ENCODE results near the gene SH3RF3.

SH3RF3 gene

GRCh38 chr2:109332880-109333279 lies 203.9 kb downstream of the SH3RF3 start:
- no peak for TF ChIP-seq CTCF (IDR thresholded peaks at IDR 0.05; ENCODE audit: poor library complexity, severe bottlenecking)

GRCh38 chr2:109333414-109334210 lies 204.6 kb downstream of the SH3RF3 start:
- no peaks in the 10 kb centered on the region for H3K36me3 ChIP-seq (ENCODE audit: low read depth)
- no peak for ATAC-seq (ENCODE audit: low read depth)
- H3K4me3 ChIP-seq (ENCODE audit: severe bottlenecking), result no peak overlapping the region
- H3K4me1 ChIP-seq (ENCODE audit: insufficient read depth, poor library complexity, severe bottlenecking), result peaks cover 39% of the 10 kb centered on the region
- no peak for DNase-seq (ENCODE audit: low spot score)
- no peaks in the 10 kb centered on the region for H3K9me3 ChIP-seq (ENCODE audit: severe bottlenecking)
- H3K27ac ChIP-seq (ENCODE audit: poor library complexity, severe bottlenecking), result peak overlapping the region; percentile 90
- no peaks in the 10 kb centered on the region for H3K27me3 ChIP-seq (ENCODE audit: insufficient read depth, poor library complexity, severe bottlenecking)
- TF ChIP-seq CTCF (IDR thresholded peaks at IDR 0.05; ENCODE audit: poor library complexity, severe bottlenecking), result peak; percentile 7

More at GRCh38 chr2:109332880-109333279, 203.9 kb downstream of the SH3RF3 start:
- Histone ChIP-seq H3K9me3 (ENCODE audit: severe bottlenecking) (no peaks in the 10 kb centered on the region), H3K4me1 (ENCODE audit: insufficient read depth, poor library complexity, severe bottlenecking) (peaks cover 39% of the 10 kb centered on the region), H3K27me3 (ENCODE audit: insufficient read depth, poor library complexity, severe bottlenecking) (no peaks in the 10 kb centered on the region), H3K4me3 (ENCODE audit: severe bottlenecking) (no peak overlapping the region), H3K36me3 (ENCODE audit: low read depth) (no peaks in the 10 kb centered on the region), H3K27ac (ENCODE audit: poor library complexity, severe bottlenecking) (peak overlapping the region; percentile 90)
- ATAC-seq (ENCODE audit: low read depth) (no peak), DNase-seq (ENCODE audit: low spot score) (no peak)

- DNase-seq (ENCODE audit: low spot score), result no peak
- no peaks in the 10 kb centered on the region for H3K9me3 ChIP-seq (ENCODE audit: severe bottlenecking)
- H3K4me3 ChIP-seq (ENCODE audit: severe bottlenecking), result no peak overlapping the region
- peaks cover 40% of the 10 kb centered on the region for H3K4me1 ChIP-seq (ENCODE audit: insufficient read depth, poor library complexity, severe bottlenecking)
- H3K27me3 ChIP-seq (ENCODE audit: insufficient read depth, poor library complexity, severe bottlenecking), result no peaks in the 10 kb centered on the region
- H3K36me3 ChIP-seq (ENCODE audit: low read depth), result no peaks in the 10 kb centered on the region
- no peak for ATAC-seq (ENCODE audit: low read depth)
- peak overlapping the region; percentile 90 for H3K27ac ChIP-seq (ENCODE audit: poor library complexity, severe bottlenecking)
- no peak for TF ChIP-seq CTCF (IDR thresholded peaks at IDR 0.05; ENCODE audit: poor library complexity, severe bottlenecking)
Measured at GRCh38 chr2:109335631-109336176, 206.7 kb downstream of the SH3RF3 start.

- no peak for ATAC-seq (ENCODE audit: low read depth)
- Histone ChIP-seq H3K27ac (ENCODE audit: poor library complexity, severe bottlenecking) (peak overlapping the region; percentile 90), H3K4me1 (ENCODE audit: insufficient read depth, poor library complexity, severe bottlenecking) (peaks cover 46% of the 10 kb centered on the region), H3K36me3 (ENCODE audit: low read depth) (no peaks in the 10 kb centered on the region), H3K4me3 (ENCODE audit: severe bottlenecking) (no peak overlapping the region), H3K27me3 (ENCODE audit: insufficient read depth, poor library complexity, severe bottlenecking) (no peaks in the 10 kb centered on the region), H3K9me3 (ENCODE audit: severe bottlenecking) (no peaks in the 10 kb centered on the region)
- TF ChIP-seq CTCF (IDR thresholded peaks at IDR 0.05; ENCODE audit: poor library complexity, severe bottlenecking), result no peak
- no peak for DNase-seq (ENCODE audit: low spot score)
Measured at GRCh38 chr2:109336296-109336695, 207.3 kb downstream of the SH3RF3 start.

GRCh38 chr2:109337221-109337620 lies 208.2 kb downstream of the SH3RF3 start:
- peaks cover 45% of the 10 kb centered on the region for H3K4me1 ChIP-seq (ENCODE audit: insufficient read depth, poor library complexity, severe bottlenecking)
- TF ChIP-seq CTCF (IDR thresholded peaks at IDR 0.05; ENCODE audit: poor library complexity, severe bottlenecking), result no peak

More at GRCh38 chr2:109337221-109337620, 208.2 kb downstream of the SH3RF3 start:
- H3K9me3 ChIP-seq (ENCODE audit: severe bottlenecking), result no peaks in the 10 kb centered on the region
- H3K4me3 ChIP-seq (ENCODE audit: severe bottlenecking), result no peak overlapping the region
- H3K36me3 ChIP-seq (ENCODE audit: low read depth), result no peaks in the 10 kb centered on the region
- no peak for ATAC-seq (ENCODE audit: low read depth)
- no peak for DNase-seq (ENCODE audit: low spot score)
- no peak overlapping the region for H3K27ac ChIP-seq (ENCODE audit: poor library complexity, severe bottlenecking)
- no peaks in the 10 kb centered on the region for H3K27me3 ChIP-seq (ENCODE audit: insufficient read depth, poor library complexity, severe bottlenecking)

All from RWPE2 (cell line).